ENCODE data around the gene LGMN. TPM values are rescaled to one million over a fixed set of nuclear protein-coding genes. Genes with fewer than 3 reads are reported as not detected.

The LGMN gene
- total and polyA plus RNA-seq, 2 donors (not counting 1 experiment from before 2014, with no cell fraction given), result 22.6 to 61.0 TPM

GRCh38 chr14:92747701-92748258 is 647 bp downstream of the LGMN start:
- Histone ChIP-seq H3K36me3 (ENCODE audit: control insufficient read depth, insufficient read depth, low read length) (no peaks in the 10 kb centered on the region), H2AFZ (ENCODE audit: low read length) (peak overlapping the region; percentile 80), H3K9ac (ENCODE audit: insufficient read depth, low read length) (peak overlapping the region; percentile 73), H3K79me2 (ENCODE audit: control insufficient read depth, insufficient read depth, low read length) (no peaks in the 10 kb centered on the region), H3K4me2 (ENCODE audit: extremely low read depth, insufficient read depth, low read length) (peak overlapping the region; percentile 99), H3K4me1 (ENCODE audit: control insufficient read depth, extremely low read depth, insufficient read depth, low read length) (no peaks in the 10 kb centered on the region), H3K27ac (ENCODE audit: insufficient read depth, low read length) (peak overlapping the region; percentile 56), H4K20me1 (ENCODE audit: control insufficient read depth, extremely low read depth, insufficient read depth, low read length) (no peaks in the 10 kb centered on the region), H3K4me3 (replicated peaks in 1 of 4; ENCODE audit: control extremely low read depth in 1 of 4, insufficient read depth in 1 of 4, low read depth in 3 of 4, low read length in 4 of 4) (peak overlapping the region; percentile 68 to 76 (median 74)), H3K27me3 (ENCODE audit: control insufficient read depth, insufficient read depth, low read length) (peaks cover 2% of the 10 kb centered on the region), H3K9me3 (ENCODE audit: control insufficient read depth, insufficient read depth, low read depth, low read length) (no peaks in the 10 kb centered on the region)
- TF ChIP-seq CTCF (conservative IDR thresholded peaks at IDR 0.05 in 1 of 2, IDR thresholded peaks at IDR 0.05 in 1 of 2; ENCODE audit: low read depth in 1 of 2, low read length in 2 of 2), result no peak
- no peak for TF ChIP-seq EZH2 (IDR thresholded peaks at IDR 0.05; ENCODE audit: low read length, missing control alignments)
- peak in 1 of 2 donors; percentile 38 for DNase-seq (ENCODE audit: low read depth in 2 of 2)

- Histone ChIP-seq H4K20me1 (ENCODE audit: control insufficient read depth, extremely low read depth, insufficient read depth, low read length) (no peaks in the 10 kb centered on the region), H3K9me3 (ENCODE audit: control insufficient read depth, insufficient read depth, low read depth, low read length) (no peaks in the 10 kb centered on the region), H2AFZ (ENCODE audit: low read length) (no peak overlapping the region), H3K9ac (ENCODE audit: insufficient read depth, low read length) (no peak overlapping the region), H3K79me2 (ENCODE audit: control insufficient read depth, insufficient read depth, low read length) (no peaks in the 10 kb centered on the region), H3K4me2 (ENCODE audit: extremely low read depth, insufficient read depth, low read length) (no peak overlapping the region), H3K4me3 (replicated peaks in 1 of 4; ENCODE audit: control extremely low read depth in 1 of 4, insufficient read depth in 1 of 4, low read depth in 3 of 4, low read length in 4 of 4) (no peak overlapping the region), H3K36me3 (ENCODE audit: control insufficient read depth, insufficient read depth, low read length) (no peaks in the 10 kb centered on the region), H3K4me1 (ENCODE audit: control insufficient read depth, extremely low read depth, insufficient read depth, low read length) (no peaks in the 10 kb centered on the region), H3K27ac (ENCODE audit: insufficient read depth, low read length) (no peak overlapping the region), H3K27me3 (ENCODE audit: control insufficient read depth, insufficient read depth, low read length) (no peaks in the 10 kb centered on the region)
- TF ChIP-seq EZH2 (IDR thresholded peaks at IDR 0.05; ENCODE audit: low read length, missing control alignments), result no peak
- no peak for TF ChIP-seq CTCF (conservative IDR thresholded peaks at IDR 0.05 in 1 of 2, IDR thresholded peaks at IDR 0.05 in 1 of 2; ENCODE audit: low read depth in 1 of 2, low read length in 2 of 2)
- no peak for DNase-seq (ENCODE audit: low read depth in 2 of 2)
These were observed 4.2 kb downstream of the LGMN start for GRCh38 chr14:92744198-92744597.

GRCh38 chr14:92740440-92740839 is 8.0 kb downstream of the LGMN start:
- H4K20me1 ChIP-seq (ENCODE audit: control insufficient read depth, extremely low read depth, insufficient read depth, low read length), result no peaks in the 10 kb centered on the region
- TF ChIP-seq CTCF (conservative IDR thresholded peaks at IDR 0.05 in 1 of 2, IDR thresholded peaks at IDR 0.05 in 1 of 2; ENCODE audit: low read depth in 1 of 2, low read length in 2 of 2) (no peak), EZH2 (IDR thresholded peaks at IDR 0.05; ENCODE audit: low read length, missing control alignments) (no peak)
- H3K9me3 ChIP-seq (ENCODE audit: control insufficient read depth, insufficient read depth, low read depth, low read length), result no peaks in the 10 kb centered on the region
- H3K9ac ChIP-seq (ENCODE audit: insufficient read depth, low read length), result no peak overlapping the region
- no peak for DNase-seq (ENCODE audit: low read depth in 2 of 2)
- no peaks in the 10 kb centered on the region for H3K4me1 ChIP-seq (ENCODE audit: control insufficient read depth, extremely low read depth, insufficient read depth, low read length)
- H2AFZ ChIP-seq (ENCODE audit: low read length), result no peak overlapping the region
- H3K4me3 ChIP-seq (replicated peaks in 1 of 4; ENCODE audit: control extremely low read depth in 1 of 4, insufficient read depth in 1 of 4, low read depth in 3 of 4, low read length in 4 of 4), result no peak overlapping the region
- H3K36me3 ChIP-seq (ENCODE audit: control insufficient read depth, insufficient read depth, low read length), result no peaks in the 10 kb centered on the region
- H3K27me3 ChIP-seq (ENCODE audit: control insufficient read depth, insufficient read depth, low read length), result no peaks in the 10 kb centered on the region
- H3K4me2 ChIP-seq (ENCODE audit: extremely low read depth, insufficient read depth, low read length), result no peak overlapping the region
- no peaks in the 10 kb centered on the region for H3K79me2 ChIP-seq (ENCODE audit: control insufficient read depth, insufficient read depth, low read length)
- no peak overlapping the region for H3K27ac ChIP-seq (ENCODE audit: insufficient read depth, low read length)
